ENCODE data around the gene NAB2. TPM values are rescaled to one million over a fixed set of nuclear protein-coding genes. Genes with fewer than 3 reads are reported as not detected.

Gene NAB2
- total RNA-seq, 4 donors from 2014 or later: 44.1 to 89.6 (median 64.6) TPM

DNA sequence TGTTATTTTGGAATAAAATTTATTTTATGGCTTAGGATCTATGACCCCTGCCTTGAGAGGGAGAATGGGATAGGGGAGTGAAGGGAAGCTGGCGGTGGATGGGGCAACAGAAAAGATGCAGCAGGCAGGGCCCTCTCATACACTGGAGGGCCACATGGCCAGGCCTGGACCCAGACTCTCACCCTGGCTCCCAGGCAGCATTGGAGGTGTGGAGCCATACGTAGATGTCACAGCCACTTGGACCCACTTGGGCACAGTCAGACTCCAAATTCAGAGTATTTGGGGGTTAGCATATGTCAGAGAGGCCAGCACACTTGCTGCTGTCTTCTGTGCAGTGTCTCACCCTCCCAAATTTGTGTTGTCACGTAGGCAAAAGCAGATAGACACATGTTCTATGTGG lies 6.5 kb downstream of the NAB2 start:
- intact Hi-C loops (cut with DNase I; ENCODE audit: low total_unique reads): no loop called here
- H3K4me3 ChIP-seq (ENCODE audit: low read depth, poor library complexity, severe bottlenecking): no peak overlapping the region
- 54 to 80% methylated on average over 3 of the region's 3 CpGs for WGBS, 2 donors
- TF ChIP-seq, protein P1, sequence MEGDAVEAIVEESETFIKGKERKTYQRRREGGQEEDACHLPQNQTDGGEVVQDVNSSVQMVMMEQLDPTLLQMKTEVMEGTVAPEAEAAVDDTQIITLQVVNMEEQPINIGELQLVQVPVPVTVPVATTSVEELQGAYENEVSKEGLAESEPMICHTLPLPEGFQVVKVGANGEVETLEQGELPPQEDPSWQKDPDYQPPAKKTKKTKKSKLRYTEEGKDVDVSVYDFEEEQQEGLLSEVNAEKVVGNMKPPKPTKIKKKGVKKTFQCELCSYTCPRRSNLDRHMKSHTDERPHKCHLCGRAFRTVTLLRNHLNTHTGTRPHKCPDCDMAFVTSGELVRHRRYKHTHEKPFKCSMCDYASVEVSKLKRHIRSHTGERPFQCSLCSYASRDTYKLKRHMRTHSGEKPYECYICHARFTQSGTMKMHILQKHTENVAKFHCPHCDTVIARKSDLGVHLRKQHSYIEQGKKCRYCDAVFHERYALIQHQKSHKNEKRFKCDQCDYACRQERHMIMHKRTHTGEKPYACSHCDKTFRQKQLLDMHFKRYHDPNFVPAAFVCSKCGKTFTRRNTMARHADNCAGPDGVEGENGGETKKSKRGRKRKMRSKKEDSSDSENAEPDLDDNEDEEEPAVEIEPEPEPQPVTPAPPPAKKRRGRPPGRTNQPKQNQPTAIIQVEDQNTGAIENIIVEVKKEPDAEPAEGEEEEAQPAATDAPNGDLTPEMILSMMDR (IDR thresholded peaks at IDR 0.05): no peak
- no peak for TF ChIP-seq POLR2A (IDR thresholded peaks at IDR 0.05)
- DNase-seq (ENCODE audit: low spot score in 2 of 2): peak in 1 of 2 donors; percentile 84

DNA sequence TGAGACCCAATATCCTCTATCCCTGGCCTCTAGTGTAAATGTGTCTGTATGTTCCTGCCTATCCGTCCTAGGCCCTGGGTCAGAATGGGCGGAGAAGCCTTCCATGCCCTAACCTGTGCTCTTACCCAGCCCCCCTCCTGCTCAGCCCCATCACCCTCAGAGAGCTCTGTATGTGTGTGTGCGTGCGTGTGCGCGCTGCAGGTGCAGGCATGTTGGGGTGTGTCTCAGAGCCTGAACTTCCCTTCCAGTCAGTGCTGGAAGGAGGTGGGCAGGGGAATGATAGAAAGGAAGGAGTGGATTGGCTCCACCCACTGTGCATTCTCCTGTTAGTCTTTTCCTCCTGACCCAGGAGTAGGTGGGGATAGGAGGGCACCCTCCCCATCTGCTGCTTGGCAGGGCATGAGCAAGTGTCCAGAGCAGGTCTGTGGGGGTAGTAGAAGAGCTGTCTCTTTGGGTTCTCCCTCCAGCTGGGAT lies 7.2 kb downstream of the NAB2 start:
- intact Hi-C loops (cut with DNase I; ENCODE audit: low total_unique reads): no loop called here
- 37 to 67% methylated on average over 6 of the region's 6 CpGs for WGBS, 2 donors
- peak; percentile 75 to 86 for DNase-seq (ENCODE audit: low spot score in 2 of 2)
- TF ChIP-seq POLR2A (IDR thresholded peaks at IDR 0.05): no peak
- TF ChIP-seq, protein P1 (IDR thresholded peaks at IDR 0.05): no peak
- H3K4me3 ChIP-seq (ENCODE audit: low read depth, poor library complexity, severe bottlenecking): no peak overlapping the region

DNA sequence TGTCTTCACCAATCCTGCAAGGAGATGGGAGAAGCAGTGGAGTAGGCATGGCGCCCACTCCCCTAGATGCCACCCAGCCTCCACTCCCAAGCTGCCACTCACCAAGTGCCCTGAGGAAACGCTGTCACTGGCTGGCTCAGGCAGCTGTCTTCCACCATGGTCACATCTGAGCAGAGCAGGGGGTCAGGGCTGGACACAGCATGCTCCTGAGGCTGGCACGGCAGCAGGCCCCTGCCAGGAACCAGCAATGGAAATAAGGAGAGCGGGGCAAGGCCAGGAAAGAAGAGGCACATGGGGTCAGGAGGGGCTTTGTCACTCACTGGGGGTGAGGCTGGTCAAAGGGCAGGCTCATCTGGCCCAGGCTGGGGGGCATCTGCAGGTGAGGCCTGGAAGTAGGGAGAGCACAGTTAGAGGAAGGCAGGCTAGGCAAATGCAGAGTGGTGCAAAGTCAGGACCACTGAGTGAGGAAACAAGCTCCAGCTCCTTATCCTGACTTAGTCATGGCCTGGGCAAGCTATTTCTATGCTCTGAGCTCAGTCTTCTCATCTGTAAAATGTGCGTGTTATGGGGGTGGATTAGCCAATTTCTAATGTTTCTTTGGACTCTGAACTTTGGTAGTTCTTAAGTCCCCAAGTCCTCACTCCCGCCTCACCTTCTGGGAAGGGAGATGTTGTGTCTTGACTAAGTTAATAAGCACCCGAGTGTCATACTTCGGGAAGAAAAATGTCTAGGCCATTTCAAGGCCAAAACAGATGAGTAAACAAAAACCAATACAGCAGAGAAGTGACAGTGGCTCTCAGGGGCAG lies 8.0 kb downstream of the NAB2 start:
- TF ChIP-seq, protein P1 (IDR thresholded peaks at IDR 0.05): no peak
- TF ChIP-seq POLR2A (IDR thresholded peaks at IDR 0.05): no peak
- no peak overlapping the region for H3K4me3 ChIP-seq (ENCODE audit: low read depth, poor library complexity, severe bottlenecking)
- peak in 1 of 2 donors; percentile 82 for DNase-seq (ENCODE audit: low spot score in 2 of 2)
- intact Hi-C loops (cut with DNase I; ENCODE audit: low total_unique reads): no loop called here
- WGBS, 2 donors: 75 to 78% methylated on average over 7 to 8 of the region's 8 CpGs

DNA sequence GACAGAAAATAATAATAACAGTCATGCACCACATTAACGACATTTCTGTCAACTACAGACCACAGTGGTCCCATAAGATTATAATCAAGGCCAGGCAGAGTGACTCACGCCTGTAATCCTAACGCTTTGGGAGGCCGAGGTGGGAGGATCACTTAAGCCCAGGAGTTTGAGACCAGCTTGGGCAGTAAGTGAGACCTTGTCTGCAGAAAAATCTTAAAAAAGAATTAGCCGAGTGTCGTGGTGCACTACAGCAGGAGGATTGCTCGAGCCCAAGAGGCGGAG lies 8.6 kb downstream of the NAB2 start:
- intact Hi-C loops (cut with DNase I; ENCODE audit: low total_unique reads): no loop called here
- DNase-seq (ENCODE audit: low spot score in 2 of 2): no peak
- 78 to 82% methylated on average over 8 of the region's 8 CpGs for WGBS, 2 donors
- no peak overlapping the region for H3K4me3 ChIP-seq (ENCODE audit: low read depth, poor library complexity, severe bottlenecking)
- TF ChIP-seq POLR2A (IDR thresholded peaks at IDR 0.05): no peak
- TF ChIP-seq, protein P1 (IDR thresholded peaks at IDR 0.05): no peak

GRCh38 chr12:57098546-57098945 lies 9.6 kb downstream of the NAB2 start:
- 64 to 68% methylated on average over 1 of the region's 1 CpG for WGBS, 2 donors
- TF ChIP-seq, protein P1 (IDR thresholded peaks at IDR 0.05): no peak
- TF ChIP-seq POLR2A (IDR thresholded peaks at IDR 0.05): no peak
- H3K4me3 ChIP-seq (ENCODE audit: low read depth, poor library complexity, severe bottlenecking): no peak overlapping the region
- intact Hi-C loops (cut with DNase I; ENCODE audit: low total_unique reads): no loop called here
- no peak for DNase-seq (ENCODE audit: low spot score in 2 of 2)
